Vagina (tissue), 2 donors: ENCODE measurements around the gene NKAIN4.
"Not testable (repeated sequence)": the region's sequence is repeated elsewhere in the genome, so short reads cannot be mapped to it uniquely, and the experiment has no call there.

Source experiments
- POLR2A ChIP-seq, 2 donors: fragments of 450-650 bp; IDR thresholded peaks; one replicate each; pipeline ENCODE4 v1.6.1; 2017; ENCODE audit warnings: antibody characterized with exemption in 2 of 2, mild to moderate bottlenecking in 2 of 2, moderate library complexity in 2 of 2
- POLR2AphosphoS5 ChIP-seq, 2 donors: sonication (generic); formaldehyde crosslinking; IDR thresholded peaks; one replicate each; pipeline ENCODE4 v1.9.0; 2017; ENCODE audit warnings: antibody characterized with exemption in 2 of 2, mild to moderate bottlenecking in 2 of 2, low read depth in 1 of 2; ENCODE audit not compliant: insufficient read depth in 1 of 2
- TF ChIP-seq, protein P1 (sequence below), 3 experiments: fragments of 450-650 bp in 2 of 3; fragments of 200-600 bp in 1 of 3; sonication (generic) in 1 of 3; IDR thresholded peaks; one replicate each; pipeline ENCODE4 v1.5.1; 2017 to 2019; ENCODE audit warnings: antibody characterized with exemption in 3 of 3, mild to moderate bottlenecking in 2 of 3, moderate library complexity in 2 of 3

DNA sequence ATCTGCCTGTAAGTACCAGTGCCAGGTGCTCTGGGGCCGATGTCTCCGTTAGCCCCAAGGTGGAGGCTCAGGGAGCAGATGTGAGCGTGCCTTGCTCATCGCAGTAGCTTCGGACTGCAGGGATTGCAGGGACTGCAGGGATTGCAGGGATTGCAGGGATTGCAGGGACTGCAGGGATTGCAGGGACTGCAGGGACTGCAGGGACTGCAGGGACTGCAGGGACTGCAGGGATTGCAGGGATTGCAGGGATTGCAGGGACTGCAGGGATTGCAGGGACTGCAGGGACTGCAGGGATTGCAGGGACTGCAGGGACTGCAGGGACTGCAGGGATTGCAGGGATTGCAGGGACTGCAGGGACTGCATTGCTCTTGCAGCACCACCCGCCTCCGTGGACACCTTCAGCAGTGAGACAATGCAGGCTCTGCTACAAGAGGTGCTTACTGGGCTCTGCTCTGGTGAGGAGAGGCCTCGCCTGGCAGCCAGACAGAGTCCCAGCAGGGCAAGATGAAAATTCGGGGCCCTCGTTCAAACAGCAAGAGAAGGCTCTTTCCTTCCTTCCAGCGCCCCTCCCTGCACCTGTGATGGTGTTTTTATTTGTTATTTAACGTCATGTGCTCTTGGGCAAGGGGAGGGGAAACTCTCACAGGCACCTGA lies 32.7 kb downstream of the NKAIN4 start:
- not testable (repeated sequence) for TF ChIP-seq POLR2A (IDR thresholded peaks at IDR 0.05); POLR2AphosphoS5 (IDR thresholded peaks at IDR 0.05; ENCODE audit: insufficient read depth in 1 of 2, low read depth in 1 of 2)
- TF ChIP-seq, protein P1, sequence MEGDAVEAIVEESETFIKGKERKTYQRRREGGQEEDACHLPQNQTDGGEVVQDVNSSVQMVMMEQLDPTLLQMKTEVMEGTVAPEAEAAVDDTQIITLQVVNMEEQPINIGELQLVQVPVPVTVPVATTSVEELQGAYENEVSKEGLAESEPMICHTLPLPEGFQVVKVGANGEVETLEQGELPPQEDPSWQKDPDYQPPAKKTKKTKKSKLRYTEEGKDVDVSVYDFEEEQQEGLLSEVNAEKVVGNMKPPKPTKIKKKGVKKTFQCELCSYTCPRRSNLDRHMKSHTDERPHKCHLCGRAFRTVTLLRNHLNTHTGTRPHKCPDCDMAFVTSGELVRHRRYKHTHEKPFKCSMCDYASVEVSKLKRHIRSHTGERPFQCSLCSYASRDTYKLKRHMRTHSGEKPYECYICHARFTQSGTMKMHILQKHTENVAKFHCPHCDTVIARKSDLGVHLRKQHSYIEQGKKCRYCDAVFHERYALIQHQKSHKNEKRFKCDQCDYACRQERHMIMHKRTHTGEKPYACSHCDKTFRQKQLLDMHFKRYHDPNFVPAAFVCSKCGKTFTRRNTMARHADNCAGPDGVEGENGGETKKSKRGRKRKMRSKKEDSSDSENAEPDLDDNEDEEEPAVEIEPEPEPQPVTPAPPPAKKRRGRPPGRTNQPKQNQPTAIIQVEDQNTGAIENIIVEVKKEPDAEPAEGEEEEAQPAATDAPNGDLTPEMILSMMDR (IDR thresholded peaks at IDR 0.05), result not testable (repeated sequence)
